GM23338 (cell line): ENCODE data around the gene TRH. TPM values are rescaled to one million over a fixed set of nuclear protein-coding genes. Genes with fewer than 3 reads are reported as not detected.

ENCODE experiments used
- ATAC-seq: fragments of 200-7000 bp; cut with Tn5 transposase; 3 replicates; pipeline ENCODE4 v1.9.1; 2020
- DNase-seq: peaks from one replicate; pipeline ENCODE4 v3.0.0-alpha.2; 2015; ENCODE audit warnings: low spot score
- H2AFZ ChIP-seq: fragments of 200-600 bp; sonication (generic); 2 replicates; pipeline ENCODE4 v1.8.0; 2016; ENCODE audit warnings: antibody characterized with exemption, mild to moderate bottlenecking, moderate library complexity
- H3F3A ChIP-seq: fragments of 200-600 bp; sonication (generic); replicated peaks from 2 replicates; pipeline ENCODE4 v1.8.0; 2017; ENCODE audit warnings: antibody characterized with exemption, mixed run types, low read depth
- H3K27ac ChIP-seq: fragments of 200-600 bp; sonication (generic); 2 replicates; pipeline ENCODE4 v1.6.1; 2016; ENCODE audit warnings: low read depth
- H3K27me3 ChIP-seq: fragments of 200-600 bp; sonication (generic); 2 replicates; pipeline ENCODE4 v1.8.0; 2016; ENCODE audit warnings: mild to moderate bottlenecking, mixed run types, moderate library complexity; ENCODE audit not compliant: insufficient read depth
- H3K36me3 ChIP-seq: fragments of 200-600 bp; sonication (generic); 2 replicates; pipeline ENCODE4 v1.8.0; 2016; ENCODE audit warnings: mild to moderate bottlenecking; ENCODE audit not compliant: insufficient read depth
- H3K4me1 ChIP-seq: fragments of 200-600 bp; sonication (generic); 2 replicates; pipeline ENCODE4 v1.8.0; 2016; ENCODE audit warnings: mild to moderate bottlenecking, moderate library complexity; ENCODE audit not compliant: insufficient read depth
- H3K4me2 ChIP-seq: fragments of 200-600 bp; sonication (generic); 2 replicates; pipeline ENCODE4 v1.7.1; 2017; ENCODE audit warnings: mixed run types
- H3K4me3 ChIP-seq: fragments of 200-600 bp; sonication (generic); 2 replicates; pipeline ENCODE4 v1.6.1; 2016; ENCODE audit warnings: mixed run types
- H3K79me2 ChIP-seq: fragments of 200-600 bp; sonication (generic); replicated peaks from 2 replicates; pipeline ENCODE4 v1.8.0; 2017; ENCODE audit warnings: mild to moderate bottlenecking; ENCODE audit not compliant: insufficient read depth
- H3K9me2 ChIP-seq: fragments of 200-600 bp; sonication (generic); 2 replicates; pipeline ENCODE4 v1.8.0; 2017; ENCODE audit not compliant: insufficient read depth
- H4K20me1 ChIP-seq: fragments of 200-600 bp; sonication (generic); replicated peaks from 2 replicates; pipeline ENCODE4 v1.8.0; 2017; ENCODE audit warnings: mild to moderate bottlenecking; ENCODE audit not compliant: insufficient read depth
- H3K27ac Mint-ChIP-seq: 2 replicates; pipeline ENCODE4 v1.8.0; 2020; ENCODE audit warnings: inconsistent platforms, mild to moderate bottlenecking, moderate library complexity, mixed read lengths
- H3K27me3 Mint-ChIP-seq: 3 replicates; pipeline ENCODE4 v1.8.0; 2022; ENCODE audit warnings: low read depth, mild to moderate bottlenecking, moderate library complexity, mixed read lengths, inconsistent platforms; ENCODE audit not compliant: insufficient read depth, poor library complexity
- H3K36me3 Mint-ChIP-seq: 3 replicates; pipeline ENCODE4 v1.8.0; 2021; ENCODE audit warnings: low read depth, mild to moderate bottlenecking, inconsistent platforms, moderate library complexity, mixed read lengths
- H3K4me1 Mint-ChIP-seq: 3 replicates; pipeline ENCODE4 v1.8.0; 2020; ENCODE audit warnings: mild to moderate bottlenecking, inconsistent platforms, mixed read lengths
- H3K4me3 Mint-ChIP-seq: 3 replicates; pipeline ENCODE4 v1.8.0; 2021; ENCODE audit warnings: moderate library complexity, mild to moderate bottlenecking, inconsistent platforms, mixed read lengths
- H3K9me3 Mint-ChIP-seq: 3 replicates; pipeline ENCODE4 v1.8.0; 2020; ENCODE audit warnings: moderate library complexity, mild to moderate bottlenecking, inconsistent platforms, mixed read lengths
- CREB1 ChIP-seq: fragments of 250-450 bp; sonication (Bioruptor Pico); IDR thresholded peaks from 2 replicates; pipeline ENCODE4 v1.5.0; 2020; ENCODE audit warnings: low read depth, mild to moderate bottlenecking, moderate library complexity
- ETS1 ChIP-seq: IDR thresholded peaks from 2 replicates; pipeline ENCODE4 v1.6.1; 2016; ENCODE audit warnings: antibody characterized with exemption
- EZH2 ChIP-seq: fragments of 200-600 bp; sonication (generic); IDR thresholded peaks from one replicate; pipeline ENCODE4 v1.8.0; 2017; ENCODE audit warnings: antibody characterized with exemption, mild to moderate bottlenecking, low read depth; ENCODE audit not compliant: unreplicated experiment
- EZH2phosphoT487 ChIP-seq: fragments of 200-600 bp; sonication (generic); IDR thresholded peaks from one replicate; pipeline ENCODE4 v1.8.1; 2018; ENCODE audit warnings: antibody characterized with exemption; ENCODE audit not compliant: unreplicated experiment
- JUNB ChIP-seq: IDR thresholded peaks from one replicate; pipeline ENCODE4 v1.6.1; 2016; ENCODE audit warnings: antibody characterized with exemption; ENCODE audit not compliant: unreplicated experiment
- NANOG ChIP-seq: IDR thresholded peaks from 2 replicates; pipeline ENCODE4 v1.6.1; 2016; ENCODE audit warnings: antibody characterized with exemption, borderline replicate concordance
- POLR2AphosphoS5 ChIP-seq: IDR thresholded peaks from 2 replicates; pipeline ENCODE4 v1.6.1; 2016; ENCODE audit warnings: antibody characterized with exemption, low read depth
- REST ChIP-seq: IDR thresholded peaks from one replicate; pipeline ENCODE4 v1.6.1; 2018; ENCODE audit warnings: antibody characterized with exemption; ENCODE audit not compliant: unreplicated experiment
- polyA plus RNA-seq: library from polyadenylated mRNA; unstranded; fragments of >200 nt; fragmentation: Nextera tagmentation; extraction: Ambion mirVana; gene quantifications from 2 replicates; pipeline ENCODE4 v1.2.1, GENCODE V29; 2016
- total RNA-seq: library from RNA; depleted of rRNA; stranded (reverse); fragments of >200 nt; shearing (Covaris generic); gene quantifications from 2 replicates; pipeline ENCODE4 v1.2.3, GENCODE V29; 2014

Gene TRH
- total and polyA plus RNA-seq, 2 experiments from 2014 or later = 0.28 TPM; not detected in 1

GRCh38 chr3:129962600-129962999, 11.9 kb upstream of the TRH start (continued):
- TF ChIP-seq ETS1 (no peak), NANOG (no peak), EZH2phosphoT487 (no peak), JUNB (no peak), REST (no peak), EZH2 (no peak), CREB1 (CRISPR knock-in tag) (no peak)

- Mint-ChIP-seq H3K27me3 (peaks cover 47% of the 10 kb centered on the region), H3K4me1 (peaks cover 4% of the 10 kb centered on the region), H3K9me3 (no peaks in the 10 kb centered on the region; the same call in 2 of the 3 replicates), H3K27ac (no peak overlapping the region), H3K4me3 (no peak overlapping the region), H3K36me3 (no peaks in the 10 kb centered on the region)
- no peaks in the 10 kb centered on the region for H3F3A ChIP-seq
- no peak overlapping the region for H3K4me2 ChIP-seq
- TF ChIP-seq JUNB (no peak), ETS1 (no peak), EZH2phosphoT487 (no peak), EZH2 (no peak), POLR2AphosphoS5 (no peak)
- H4K20me1 ChIP-seq = peaks cover 10% of the 10 kb centered on the region
- H3K27ac ChIP-seq = no peak overlapping the region
- no peaks in the 10 kb centered on the region for H3K79me2 ChIP-seq
- H3K9me2 ChIP-seq = no peaks in the 10 kb centered on the region
- H3K4me3 ChIP-seq = no peak overlapping the region
- ATAC-seq (no peak), DNase-seq (no peak)
- no peaks in the 10 kb centered on the region for H3K36me3 ChIP-seq
- no peak overlapping the region for H2AFZ ChIP-seq
- peaks cover 2% of the 10 kb centered on the region for H3K4me1 ChIP-seq
- peaks cover 59% of the 10 kb centered on the region for H3K27me3 ChIP-seq
These were observed 8.6 kb upstream of the TRH start for GRCh38 chr3:129965937-129966336.
